Trophoblast cell (in vitro differentiated cells and primary cell): ENCODE results near the gene PPP2R2C.

ENCODE experiments used
- DNase-seq, 2 donors: peaks; one replicate each; pipeline ENCODE4 v3.0.0-alpha.2; 2016
- H2AFZ ChIP-seq: 2 replicates; pipeline ENCODE4 v1.6.1; 2013; ENCODE audit warnings: low read length, moderate library complexity, mild to moderate bottlenecking; ENCODE audit not compliant: insufficient read depth, poor library complexity
- H2AK5ac ChIP-seq: 2 replicates; pipeline ENCODE4 v1.6.1; 2013; ENCODE audit warnings: mild to moderate bottlenecking, low read length
- H2BK120ac ChIP-seq: 2 replicates; pipeline ENCODE4 v1.6.1; 2013; ENCODE audit warnings: low read length, mild to moderate bottlenecking, moderate library complexity; ENCODE audit not compliant: insufficient read depth, poor library complexity
- H2BK12ac ChIP-seq: 2 replicates; pipeline ENCODE4 v1.6.1; 2013; ENCODE audit warnings: mild to moderate bottlenecking, low read length, moderate library complexity
- H2BK5ac ChIP-seq: 2 replicates; pipeline ENCODE4 v1.6.1; 2013; ENCODE audit warnings: low read length, low read depth, moderate library complexity, mild to moderate bottlenecking; ENCODE audit not compliant: poor library complexity
- H3K14ac ChIP-seq: 2 replicates; pipeline ENCODE4 v1.6.1; 2013; ENCODE audit warnings: mild to moderate bottlenecking, low read length
- H3K18ac ChIP-seq: 2 replicates; pipeline ENCODE4 v1.6.1; 2013; ENCODE audit warnings: mild to moderate bottlenecking, low read length
- H3K23ac ChIP-seq: 2 replicates; pipeline ENCODE4 v1.6.1; 2013; ENCODE audit warnings: low read length
- H3K27ac ChIP-seq: 2 replicates; pipeline ENCODE4 v1.5.1; 2013; ENCODE audit warnings: low read depth, mild to moderate bottlenecking, inconsistent platforms, low read length, moderate library complexity
- H3K27me3 ChIP-seq: 2 replicates; pipeline ENCODE4 v1.6.1; 2013; ENCODE audit warnings: inconsistent platforms, mild to moderate bottlenecking, low read length, moderate library complexity; ENCODE audit not compliant: insufficient read depth
- H3K36me3 ChIP-seq, 2 experiments: 1 replicate in 1 of 2; 2 replicates in 1 of 2; pipeline ENCODE4 v1.6.1; 2013; ENCODE audit warnings: low read length in 2 of 2, mild to moderate bottlenecking in 2 of 2, moderate library complexity in 1 of 2; ENCODE audit not compliant: insufficient read depth in 2 of 2, control insufficient read depth in 1 of 2
- H3K4ac ChIP-seq: 2 replicates; pipeline ENCODE4 v1.6.1; 2013; ENCODE audit warnings: low read depth, mild to moderate bottlenecking, low read length, moderate library complexity
- H3K4me1 ChIP-seq, 2 experiments: 1 replicate in 1 of 2; 2 replicates in 1 of 2; pipeline ENCODE4 v1.6.1; 2013; ENCODE audit warnings: low read length in 2 of 2, mild to moderate bottlenecking in 2 of 2, moderate library complexity in 1 of 2; ENCODE audit not compliant: insufficient read depth in 2 of 2, control insufficient read depth in 1 of 2
- H3K4me2 ChIP-seq: 2 replicates; pipeline ENCODE4 v1.6.1; 2013; ENCODE audit warnings: inconsistent platforms, mild to moderate bottlenecking, low read length, moderate library complexity
- H3K4me3 ChIP-seq: 2 replicates; pipeline ENCODE4 v1.5.1; 2013; ENCODE audit warnings: mild to moderate bottlenecking, low read depth, low read length, inconsistent platforms
- H3K79me1 ChIP-seq: one replicate; pipeline ENCODE4 v1.6.1; 2013; ENCODE audit warnings: low read length
- H3K79me2 ChIP-seq: 2 replicates; pipeline ENCODE4 v1.6.1; 2013; ENCODE audit warnings: low read length, mild to moderate bottlenecking; ENCODE audit not compliant: control insufficient read depth, insufficient read depth, poor library complexity
- H3K9ac ChIP-seq: 2 replicates; pipeline ENCODE4 v1.6.1; 2013; ENCODE audit warnings: mild to moderate bottlenecking, low read length
- H3K9me3 ChIP-seq: 2 replicates; pipeline ENCODE4 v1.6.1; 2013; ENCODE audit warnings: low read depth, mild to moderate bottlenecking, control low read depth, inconsistent platforms, low read length; ENCODE audit not compliant: insufficient read depth
- H4K12ac ChIP-seq: 2 replicates; pipeline ENCODE4 v1.6.1; 2013; ENCODE audit warnings: low read depth, mild to moderate bottlenecking, low read length, moderate library complexity
- H4K8ac ChIP-seq: 2 replicates; pipeline ENCODE4 v1.6.1; 2013; ENCODE audit warnings: low read depth, mild to moderate bottlenecking, low read length, moderate library complexity
- H4K91ac ChIP-seq: one replicate; pipeline ENCODE4 v1.6.1; 2013; ENCODE audit warnings: low read depth, mild to moderate bottlenecking, low read length, moderate library complexity
- WGBS: extraction: QIAGEN DNeasy Blood & Tissue Kit; methylation state at CpG from one replicate; pipeline ENCODE4 v1.1.7; 2013; ENCODE audit warnings: missing lambda C conversion rate; ENCODE audit not compliant: insufficient read length, insufficient coverage; ENCODE audit errors: extremely low coverage; 5-methylcytosine and 5-hydroxymethylcytosine counted together

The PPP2R2C gene

GRCh38 chr4:6456450-6456849, 16.0 kb downstream of the PPP2R2C start:
- Histone ChIP-seq H3K79me2 (no peaks in the 10 kb centered on the region), H2AK5ac (no peak overlapping the region), H2AFZ (no peak overlapping the region), H3K18ac (no peak overlapping the region), H3K36me3 (no peaks in the 10 kb centered on the region), H3K4me2 (no peak overlapping the region), H4K91ac (no peak overlapping the region), H3K23ac (no peak overlapping the region), H3K27ac (no peak overlapping the region), H3K4me3 (no peak overlapping the region), H3K79me1 (no peaks in the 10 kb centered on the region), H2BK120ac (no peak overlapping the region), H4K8ac (no peak overlapping the region), H3K14ac (no peak overlapping the region), H4K12ac (no peak overlapping the region), H2BK12ac (no peak overlapping the region), H2BK5ac (no peak overlapping the region), H3K9ac (no peak overlapping the region), H3K4me1 (no peaks in the 10 kb centered on the region), H3K4ac (no peak overlapping the region), H3K27me3 (no peaks in the 10 kb centered on the region), H3K9me3 (peaks cover 3% of the 10 kb centered on the region)
- DNase-seq = no peak
- no CpG with 5 or more reads among the region's 11 CpGs for WGBS

DNA sequence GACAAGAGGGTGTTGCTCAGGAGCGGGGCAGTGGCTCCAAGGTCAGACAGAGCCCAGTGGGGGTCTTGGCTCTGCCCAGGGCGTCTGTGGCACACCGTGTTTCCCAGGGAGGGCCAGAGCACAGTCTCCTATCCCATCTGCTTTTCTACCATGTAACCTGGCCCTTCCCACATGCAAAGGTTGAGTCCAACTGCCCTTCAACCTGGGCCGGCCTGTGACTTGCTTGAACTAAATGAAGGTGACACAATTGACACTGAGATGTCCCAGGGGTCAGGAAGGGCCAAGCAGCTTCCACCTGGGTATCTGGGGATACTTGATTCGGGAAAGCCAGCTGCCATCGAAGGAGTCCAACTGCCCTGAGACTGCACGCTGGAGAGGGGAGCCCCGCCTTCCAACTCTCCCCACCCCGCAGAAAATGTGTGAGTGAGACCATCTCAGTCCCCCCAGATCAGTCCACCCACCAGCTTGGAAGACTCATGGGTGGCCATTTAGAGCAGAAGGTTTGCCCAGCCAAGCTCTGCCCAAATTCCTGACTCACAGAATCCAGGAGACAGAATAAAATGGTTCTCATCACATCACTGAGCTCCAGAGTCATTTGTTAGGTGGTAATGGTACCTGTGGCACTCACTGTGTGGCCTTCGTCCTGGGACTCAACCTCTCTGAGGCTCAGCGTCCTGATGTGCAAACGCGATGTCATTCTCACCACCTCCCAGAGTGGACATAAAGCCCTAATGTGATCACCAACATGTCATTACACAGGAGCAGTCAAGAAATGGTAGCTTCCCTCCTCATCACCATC, 18.1 kb downstream of the PPP2R2C start:
- H3K27ac ChIP-seq = no peak overlapping the region
- H4K91ac ChIP-seq = no peak overlapping the region
- no peak for DNase-seq
- H3K79me2 ChIP-seq = no peaks in the 10 kb centered on the region
- no peak overlapping the region for H3K23ac ChIP-seq
- H3K4me1 ChIP-seq = no peaks in the 10 kb centered on the region
- no peak overlapping the region for H3K4me2 ChIP-seq
- no peak overlapping the region for H2BK5ac ChIP-seq
- peaks cover 3% of the 10 kb centered on the region for H3K9me3 ChIP-seq
- no peaks in the 10 kb centered on the region for H3K27me3 ChIP-seq
- no peak overlapping the region for H2AFZ ChIP-seq
- H3K36me3 ChIP-seq = no peaks in the 10 kb centered on the region
- H2BK12ac ChIP-seq = no peak overlapping the region
- no peak overlapping the region for H3K9ac ChIP-seq
- H3K79me1 ChIP-seq = no peaks in the 10 kb centered on the region
- no peak overlapping the region for H4K8ac ChIP-seq
- no peak overlapping the region for H3K4me3 ChIP-seq
- H3K18ac ChIP-seq = no peak overlapping the region
- H2AK5ac ChIP-seq = no peak overlapping the region
- no peak overlapping the region for H2BK120ac ChIP-seq
- no peak overlapping the region for H3K4ac ChIP-seq
- no CpG with 5 or more reads among the region's 13 CpGs for WGBS
- H4K12ac ChIP-seq = no peak overlapping the region
- H3K14ac ChIP-seq = no peak overlapping the region

GRCh38 chr4:6453688-6453990, 18.8 kb downstream of the PPP2R2C start:
- Histone ChIP-seq H3K23ac (no peak overlapping the region), H4K12ac (no peak overlapping the region), H4K91ac (no peak overlapping the region), H2AFZ (no peak overlapping the region), H3K18ac (no peak overlapping the region), H3K36me3 (no peaks in the 10 kb centered on the region), H2AK5ac (no peak overlapping the region), H3K27ac (no peak overlapping the region), H3K4me1 (no peaks in the 10 kb centered on the region), H2BK5ac (no peak overlapping the region), H3K9me3 (peaks cover 3% of the 10 kb centered on the region), H3K79me1 (no peaks in the 10 kb centered on the region), H4K8ac (no peak overlapping the region), H3K14ac (no peak overlapping the region), H3K4me3 (no peak overlapping the region), H2BK12ac (no peak overlapping the region), H3K4ac (no peak overlapping the region), H3K4me2 (no peak overlapping the region), H3K79me2 (no peaks in the 10 kb centered on the region), H2BK120ac (no peak overlapping the region), H3K9ac (no peak overlapping the region), H3K27me3 (no peaks in the 10 kb centered on the region)
- DNase-seq = no peak
- WGBS = no CpG with 5 or more reads among the region's 8 CpGs

DNA sequence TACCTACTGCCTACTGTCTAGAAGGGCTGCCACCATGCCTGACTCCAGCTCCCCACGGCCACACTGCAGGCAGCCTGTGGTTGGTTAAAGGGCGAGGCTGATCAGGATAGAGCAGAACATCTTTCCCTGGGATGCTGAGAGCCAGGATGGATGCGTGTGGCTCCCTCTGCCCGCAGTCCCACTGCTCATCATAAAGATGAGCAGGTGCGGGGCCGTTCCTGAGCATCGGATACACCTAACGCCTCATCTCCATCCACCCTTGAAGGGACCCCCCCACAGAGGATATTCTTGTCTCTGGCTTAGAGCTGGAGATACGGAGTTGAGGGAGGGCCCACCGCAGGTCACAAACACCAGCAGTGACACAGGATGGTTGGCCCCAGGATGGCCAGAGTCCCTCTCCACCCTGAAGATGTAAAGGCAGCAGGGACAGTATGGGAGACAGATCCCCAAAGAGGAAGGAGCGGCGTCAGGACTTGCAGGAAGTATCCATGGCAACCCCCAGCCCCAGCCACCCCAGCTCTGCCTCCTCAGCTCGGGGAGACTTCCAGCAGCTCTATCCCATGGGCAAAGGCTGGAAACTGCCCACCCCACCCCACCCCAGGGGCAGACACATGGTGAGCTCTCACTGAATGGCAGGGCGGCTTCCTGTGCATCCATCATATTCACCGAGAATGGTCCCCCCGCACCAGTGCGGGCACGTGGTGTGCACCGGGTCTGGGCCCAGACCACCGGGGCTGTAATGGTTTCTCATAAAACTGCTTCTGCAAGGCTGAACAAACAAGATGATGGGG, 19.3 kb downstream of the PPP2R2C start:
- WGBS = no CpG with 5 or more reads among the region's 20 CpGs
- Histone ChIP-seq H2AK5ac (no peak overlapping the region), H3K79me2 (no peaks in the 10 kb centered on the region), H2BK120ac (no peak overlapping the region), H3K9me3 (peaks cover 3% of the 10 kb centered on the region), H3K4me2 (no peak overlapping the region), H3K27me3 (no peaks in the 10 kb centered on the region), H2BK5ac (no peak overlapping the region), H3K9ac (no peak overlapping the region), H3K27ac (no peak overlapping the region), H3K23ac (no peak overlapping the region), H3K4ac (no peak overlapping the region), H4K91ac (no peak overlapping the region), H3K4me3 (no peak overlapping the region), H3K79me1 (no peaks in the 10 kb centered on the region), H3K4me1 (no peaks in the 10 kb centered on the region), H3K18ac (no peak overlapping the region), H3K36me3 (no peaks in the 10 kb centered on the region), H4K12ac (no peak overlapping the region), H4K8ac (no peak overlapping the region), H2BK12ac (no peak overlapping the region), H3K14ac (no peak overlapping the region), H2AFZ (no peak overlapping the region)
- DNase-seq = no peak
